Measurements from ENCODE around the gene NAIF1.
"Not testable (repeated sequence)": the region's sequence is repeated elsewhere in the genome, so short reads cannot be mapped to it uniquely, and the experiment has no call there.

The NAIF1 gene

DNA sequence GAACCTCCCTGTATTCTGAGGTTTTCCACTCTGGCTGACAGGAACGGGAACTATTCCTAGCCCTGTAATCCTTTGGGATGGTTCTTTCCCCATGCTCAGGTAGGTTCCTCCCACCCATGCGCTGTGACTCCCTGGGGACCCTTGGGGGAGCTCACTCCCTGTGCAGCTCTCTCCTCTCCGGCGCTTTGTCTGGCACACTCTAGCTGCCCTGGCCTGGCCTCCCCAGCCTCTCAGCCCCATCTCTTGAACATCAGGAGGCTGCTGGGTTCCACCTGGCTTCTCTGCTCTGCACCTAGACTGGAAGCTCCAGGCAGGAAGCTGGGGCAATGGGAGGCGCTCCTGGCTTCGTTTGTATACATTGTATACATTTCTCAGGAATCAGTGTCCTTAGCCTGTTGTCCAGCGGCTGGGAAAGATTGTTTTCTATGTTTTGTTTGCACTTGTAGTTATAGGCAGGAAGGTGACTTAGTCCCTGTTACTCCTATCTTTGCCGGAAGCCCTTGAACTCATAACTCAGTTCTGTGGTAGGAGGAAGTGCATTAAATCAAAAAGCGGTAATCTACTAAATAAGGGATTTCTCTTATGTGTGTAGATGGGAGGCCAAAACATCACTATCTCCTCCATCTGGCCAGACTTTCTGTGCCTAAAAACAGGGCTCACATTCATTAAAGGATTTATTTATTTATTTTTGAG lies 21.3 kb upstream of the NAIF1 start:
- DNase-seq (ENCODE audit: low read depth, low spot score) = no peak

DNA sequence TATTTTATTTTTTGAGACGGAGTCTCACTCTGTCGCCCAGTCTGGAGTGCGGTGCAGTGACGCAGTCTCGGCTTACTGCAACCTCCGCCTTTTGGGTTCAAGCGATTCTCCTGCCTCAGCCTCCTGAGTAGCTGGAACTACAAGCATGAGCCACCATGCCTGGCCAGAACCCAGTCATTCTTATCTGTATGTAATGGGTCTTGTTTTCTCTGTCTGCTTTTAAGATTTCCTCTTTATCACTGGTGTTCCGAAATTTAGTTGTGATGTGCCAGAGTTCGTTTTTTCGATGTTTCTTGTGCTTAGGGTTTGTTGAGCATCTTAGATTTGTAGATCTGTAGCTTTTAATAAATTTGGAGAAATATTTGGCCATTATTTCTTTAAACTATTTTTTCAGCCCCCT lies 20.1 kb upstream of the NAIF1 start:
- DNase-seq (ENCODE audit: low read depth, low spot score) = no peak

- DNase-seq (ENCODE audit: low read depth, low spot score) = no peak
Observed at GRCh38 chr9:128085943-128086342, 18.8 kb upstream of the NAIF1 start.

GRCh38 chr9:128084746-128085145 lies 17.6 kb upstream of the NAIF1 start:
- DNase-seq (ENCODE audit: low read depth, low spot score) = no peak

DNA sequence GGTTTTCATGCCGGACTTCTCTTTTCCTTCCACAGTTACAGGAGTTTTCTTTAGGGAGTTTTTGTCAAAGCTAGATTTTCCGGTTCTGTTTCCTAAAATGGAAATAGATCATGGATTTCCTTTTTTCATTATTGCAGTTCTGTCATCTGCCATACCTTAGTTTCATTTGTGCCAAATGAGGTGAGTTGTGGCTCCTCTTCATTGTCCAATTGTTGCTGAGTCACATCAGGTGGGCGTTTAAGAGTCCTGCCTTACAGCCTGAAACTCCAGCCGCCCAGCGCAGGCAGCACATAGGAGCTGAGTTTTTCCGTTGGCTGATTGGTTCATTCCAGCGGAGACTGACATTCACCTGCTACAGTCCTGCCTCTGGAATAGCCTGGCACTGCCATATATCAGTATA lies 15.0 kb upstream of the NAIF1 start:
- no peak for DNase-seq (ENCODE audit: low read depth, low spot score)

DNA sequence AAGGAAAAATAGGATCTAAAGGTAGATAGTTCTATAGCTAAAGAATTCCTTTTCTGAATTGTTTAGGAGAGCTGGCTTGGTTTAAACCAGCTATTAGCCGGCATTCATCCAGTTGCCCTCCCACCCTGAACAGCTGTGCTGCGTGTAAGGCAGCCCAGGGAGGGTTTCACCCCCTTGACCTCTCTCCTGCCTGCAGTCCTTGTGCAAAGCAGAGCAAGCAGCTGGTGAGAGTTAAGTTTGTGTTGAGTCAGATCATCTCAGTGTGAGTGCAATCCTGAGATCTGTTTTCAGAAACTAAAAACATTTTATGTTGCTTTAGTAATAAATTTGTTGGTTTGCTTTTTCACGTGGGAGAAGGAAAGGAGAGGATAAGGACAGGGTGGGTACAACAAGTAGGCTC lies 13.9 kb upstream of the NAIF1 start:
- no peak for DNase-seq (ENCODE audit: low read depth, low spot score)

DNA sequence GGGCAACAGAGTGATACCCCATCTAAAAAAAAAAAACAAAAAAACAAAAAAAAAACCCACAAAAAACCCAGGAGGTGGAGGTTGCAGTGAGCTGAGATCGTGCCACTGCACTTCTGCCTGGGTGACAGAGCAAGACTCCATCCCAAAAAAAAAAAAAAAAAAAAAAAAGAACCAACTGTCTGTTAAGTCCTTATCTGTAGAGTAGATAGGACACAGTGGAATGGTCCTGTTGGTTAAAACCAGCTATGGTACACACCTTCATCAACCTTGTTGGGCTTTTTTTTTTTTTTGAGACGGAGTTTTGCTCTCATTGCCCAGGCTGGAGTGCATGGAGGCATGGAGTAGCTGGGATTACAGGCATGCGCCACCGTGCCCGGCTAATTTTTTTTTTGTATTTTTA lies 13.1 kb upstream of the NAIF1 start:
- no peak for DNase-seq (ENCODE audit: low read depth, low spot score)

DNA sequence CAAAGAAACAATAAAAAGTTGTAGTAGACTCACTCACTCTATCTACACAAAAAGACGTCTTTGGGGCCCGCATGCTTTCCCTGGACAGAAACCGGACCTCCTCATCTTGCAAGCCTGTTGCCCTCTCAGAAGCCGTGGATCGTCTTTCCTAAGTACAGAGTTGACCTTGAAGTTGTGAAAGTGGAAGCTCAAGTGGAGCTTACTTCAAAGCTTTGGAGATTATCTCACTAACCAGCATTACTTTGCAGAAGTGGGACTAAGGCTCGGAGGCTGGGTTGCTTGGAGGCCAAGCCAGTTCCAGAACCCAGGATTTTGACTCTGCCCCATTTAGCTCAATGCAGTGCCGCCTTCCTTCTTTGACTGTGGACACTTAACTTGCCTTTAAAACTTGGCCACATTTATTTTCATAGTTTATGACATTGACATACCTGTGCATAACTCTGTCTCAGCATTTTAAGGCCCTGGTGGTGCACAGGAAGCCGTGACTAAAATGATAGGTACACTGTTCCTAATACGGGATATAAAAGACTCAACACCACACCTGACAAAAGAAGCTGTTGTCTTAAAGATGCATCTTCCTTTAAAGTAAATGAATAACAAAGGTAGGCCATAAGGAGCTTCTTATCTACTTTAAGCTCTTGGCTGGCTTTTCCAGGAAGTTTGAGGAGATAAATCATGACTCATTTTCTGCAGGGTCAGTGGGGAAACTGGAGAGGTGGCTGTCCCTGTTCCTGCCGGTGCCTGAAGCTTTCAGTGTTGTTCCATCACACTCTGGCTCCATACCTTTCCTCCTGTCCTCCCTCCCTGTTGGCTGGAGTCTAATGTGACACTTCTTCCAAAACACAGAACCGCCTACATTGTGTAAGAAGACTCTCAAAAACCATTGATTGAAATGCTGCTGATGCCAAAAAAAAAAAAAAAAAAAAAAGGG lies 11.6 kb upstream of the NAIF1 start:
- no peak for DNase-seq (ENCODE audit: low read depth, low spot score)

GRCh38 chr9:128077847-128078503 lies 10.9 kb upstream of the NAIF1 start:
- DNase-seq (ENCODE audit: low read depth, low spot score) = no peak

GRCh38 chr9:128073253-128073886 lies 6.2 kb upstream of the NAIF1 start:
- DNase-seq (ENCODE audit: low read depth, low spot score) = no peak

DNA sequence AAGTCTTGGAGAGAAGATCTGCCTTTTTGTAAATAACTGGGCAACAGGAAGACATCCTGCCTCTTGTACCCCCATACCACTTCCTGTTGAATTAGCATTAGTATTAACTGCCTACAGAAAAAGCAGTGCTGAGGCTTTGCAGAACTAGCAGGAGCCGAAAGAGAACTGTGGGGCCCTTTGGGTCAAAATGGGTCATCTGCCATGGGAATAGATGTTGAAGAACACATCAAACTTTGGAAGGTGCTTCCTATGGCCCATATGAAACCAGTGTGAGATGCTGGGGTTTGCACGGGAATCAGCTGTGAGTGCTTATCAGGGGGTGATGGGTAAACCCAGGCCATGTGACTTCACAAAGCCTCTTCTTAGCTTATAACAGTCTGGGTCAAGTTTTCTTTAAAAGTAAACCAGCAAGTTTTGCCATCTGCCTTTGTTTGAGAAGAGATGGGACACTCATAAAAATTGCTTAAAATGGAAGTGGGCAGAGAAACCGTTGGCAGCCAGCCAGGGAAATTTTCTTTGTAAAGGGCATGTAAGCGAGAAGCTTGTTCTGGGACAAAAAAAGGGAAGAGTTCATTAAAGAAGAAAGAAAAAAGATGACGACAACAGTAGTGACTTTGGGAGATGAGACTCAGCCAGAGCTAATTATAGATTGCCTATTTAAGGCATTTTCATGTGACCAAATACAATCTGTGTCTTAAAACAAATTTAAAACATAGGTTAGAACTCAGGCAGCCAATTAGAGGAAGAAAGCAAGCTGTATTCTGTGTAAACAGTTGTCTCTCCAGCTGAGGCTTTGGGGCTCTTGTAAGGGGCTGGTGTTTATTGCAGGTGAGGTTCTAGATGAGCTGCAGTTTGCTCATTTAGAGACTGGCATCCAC lies 5.3 kb upstream of the NAIF1 start:
- no peak for DNase-seq (ENCODE audit: low read depth, low spot score)

GRCh38 chr9:128071475-128071874 lies 4.4 kb upstream of the NAIF1 start:
- not testable (repeated sequence) for DNase-seq (ENCODE audit: low read depth, low spot score)

- no peak for DNase-seq (ENCODE audit: low read depth, low spot score)
Observed at GRCh38 chr9:128070874-128071273, 3.8 kb upstream of the NAIF1 start.

GRCh38 chr9:128068386-128069205 lies 1.5 kb upstream of the NAIF1 start:
- DNase-seq (ENCODE audit: low read depth, low spot score) = no peak

GRCh38 chr9:128067645-128068385 lies 695 bp upstream of the NAIF1 start, which contains the start of gene SLC25A25:
Gene SLC25A25, plus strand, starts transcription at chr9:128068232. Its CDS starts 88 bp downstream, at chr9:128068320.
- DNase-seq (ENCODE audit: low read depth, low spot score) = peak; percentile 90

DNA sequence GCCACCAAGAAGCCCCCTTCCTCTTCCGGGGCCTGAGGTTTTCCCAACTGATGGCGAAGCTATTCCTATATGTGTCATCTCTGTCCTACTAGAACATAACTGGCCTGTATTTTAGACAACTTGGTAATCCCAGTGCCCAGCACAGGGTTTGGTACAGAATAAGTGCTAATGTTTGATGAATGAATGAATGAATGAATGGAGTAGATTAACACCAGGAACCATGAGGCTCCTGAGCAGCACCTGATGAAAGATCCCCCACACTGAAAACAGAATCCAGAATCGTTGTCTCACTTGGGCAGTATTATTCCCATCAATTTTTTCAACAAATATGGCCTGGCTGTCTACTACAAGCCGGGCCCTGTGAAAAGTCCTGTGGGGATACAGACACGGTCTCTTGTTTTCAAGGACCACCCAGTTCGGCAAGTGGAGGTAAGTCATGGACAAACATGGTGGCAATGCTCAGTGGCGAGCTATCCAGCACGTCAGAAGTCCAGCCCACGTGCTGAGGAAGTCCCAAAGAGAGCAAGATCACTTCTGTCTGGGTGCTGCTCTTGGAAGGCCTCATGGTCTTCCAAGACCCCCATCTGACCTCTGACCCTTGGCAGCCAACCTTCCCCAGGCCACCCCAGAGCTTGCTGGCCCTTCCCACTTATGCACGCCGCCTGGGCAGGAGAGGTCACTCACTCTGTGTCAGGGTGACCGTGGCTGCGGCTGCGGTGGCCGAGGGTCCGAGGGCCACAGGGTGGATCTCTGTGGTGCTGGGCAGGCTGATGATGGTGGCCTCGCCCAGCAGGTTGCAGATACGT lies 1.0 kb downstream of the NAIF1 start:
- no peak for DNase-seq (ENCODE audit: low read depth, low spot score)

DNA sequence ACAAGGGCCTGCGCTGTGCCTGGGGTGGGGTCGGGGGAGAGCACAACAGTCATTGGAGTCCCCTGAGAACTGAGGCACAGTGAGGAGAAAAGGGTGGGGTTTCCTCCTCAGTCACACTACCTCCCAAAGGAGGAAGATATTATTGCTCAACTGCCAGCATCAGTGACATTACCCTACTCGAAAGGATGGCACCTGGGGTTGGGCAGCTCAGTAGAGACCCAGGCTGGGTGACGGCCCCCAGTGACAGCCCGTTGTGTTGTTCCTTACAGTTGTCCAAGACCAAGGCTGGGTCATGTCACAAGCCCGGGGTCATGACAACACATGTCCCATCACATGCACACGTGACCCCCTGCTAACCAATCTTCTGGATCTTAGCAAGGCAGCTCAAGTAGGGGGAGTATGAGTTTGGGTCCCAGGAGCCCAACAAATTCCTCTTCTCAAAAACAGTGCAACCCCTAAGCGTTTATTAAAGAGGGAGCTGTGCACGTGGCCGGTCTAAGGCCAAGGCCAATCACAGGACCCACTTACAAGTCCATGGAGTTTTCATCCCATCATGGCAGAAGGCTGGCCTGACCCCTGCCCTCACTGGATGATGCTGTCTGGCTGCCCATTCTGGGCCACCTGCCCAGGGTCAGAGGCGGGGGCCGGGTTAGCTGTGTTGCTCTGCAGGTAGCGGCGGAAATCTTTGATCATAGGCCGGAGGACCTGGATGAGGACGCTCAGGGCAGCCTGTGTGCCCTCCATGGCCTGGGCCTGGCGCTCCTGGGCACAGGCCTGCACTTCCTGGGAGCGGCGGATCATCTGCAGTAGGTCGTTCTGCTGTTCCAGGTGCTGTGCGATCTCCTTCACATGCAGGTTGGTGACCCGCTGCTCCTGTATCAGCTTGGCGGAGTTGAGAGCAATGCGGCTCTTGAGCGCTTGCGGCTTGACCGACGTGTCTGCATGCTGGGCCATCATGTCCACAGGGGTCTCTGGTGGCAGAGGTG lies 4.0 kb downstream of the NAIF1 start:
- DNase-seq (ENCODE audit: low read depth, low spot score) = no peak

Data from iPS DF 19.7 (cell line).